Measurements from ENCODE around the gene PDE4B.

DNA sequence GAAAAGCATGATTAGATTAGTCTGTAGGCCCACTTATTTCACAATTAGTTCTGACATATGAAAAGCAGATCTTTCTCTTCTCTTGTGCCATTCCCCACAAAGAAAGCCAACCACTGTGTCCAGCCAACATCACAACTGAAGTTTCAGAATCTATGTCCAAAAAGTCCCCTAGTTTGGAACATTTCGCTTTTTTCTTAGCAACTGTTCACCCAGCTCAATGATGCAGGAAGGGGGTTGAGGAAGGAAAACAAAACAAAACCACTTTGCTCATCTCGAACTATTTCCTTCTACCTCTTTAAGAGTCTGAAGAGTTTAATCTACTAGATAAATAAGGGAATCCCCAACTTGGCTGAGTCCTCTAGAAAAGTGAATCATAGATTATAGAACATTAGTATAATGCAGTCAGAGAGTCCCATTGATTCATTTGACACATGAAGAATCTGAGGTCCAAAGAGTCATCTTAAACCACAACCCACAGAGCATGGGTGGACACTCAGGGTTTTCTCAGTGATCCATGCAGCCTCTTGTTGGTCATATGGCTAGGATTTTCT lies 581.9 kb downstream of the PDE4B start:
- no peak for TF ChIP-seq CTCF (IDR thresholded peaks at IDR 0.05; ENCODE audit: low read length)
- TF ChIP-seq EZH2 (IDR thresholded peaks at IDR 0.05; ENCODE audit: borderline replicate concordance, low read length) = no peak
